ENCODE data around the gene PINLYP.

PINLYP gene

GRCh38 chr19:43628646-43629326, 53.2 kb downstream of the PINLYP start:
- TF ChIP-seq TSHZ2 (CRISPR knock-in tag; IDR thresholded peaks at IDR 0.05) (no peak), ZNF8 (CRISPR knock-in tag; IDR thresholded peaks at IDR 0.05) (no peak), ZC3H10 (CRISPR knock-in tag; IDR thresholded peaks at IDR 0.05) (no peak), TOX (CRISPR knock-in tag; IDR thresholded peaks at IDR 0.05; ENCODE audit: borderline replicate concordance) (no peak), BACH2 (CRISPR knock-in tag; IDR thresholded peaks at IDR 0.05; ENCODE audit: borderline replicate concordance) (no peak), ISL1 (CRISPR knock-in tag; IDR thresholded peaks at IDR 0.05) (no peak), ARNTL (CRISPR knock-in tag; IDR thresholded peaks at IDR 0.05; ENCODE audit: borderline replicate concordance, low read depth) (no peak), ZNF70 (CRISPR knock-in tag; IDR thresholded peaks at IDR 0.05) (no peak), SNAI2 (CRISPR knock-in tag; IDR thresholded peaks at IDR 0.05) (no peak), ZFP30 (CRISPR knock-in tag; IDR thresholded peaks at IDR 0.05) (no peak), ZFP3 (CRISPR knock-in tag; IDR thresholded peaks at IDR 0.05) (no peak), CSDC2 (CRISPR knock-in tag; IDR thresholded peaks at IDR 0.05) (no peak), POU6F1 (CRISPR knock-in tag; IDR thresholded peaks at IDR 0.05; ENCODE audit: borderline replicate concordance, low read depth) (no peak), ZNF565 (CRISPR knock-in tag; conservative IDR thresholded peaks at IDR 0.05; ENCODE audit: low read depth) (no peak), GLIS3 (CRISPR knock-in tag; IDR thresholded peaks at IDR 0.05) (no peak), PPARA (CRISPR knock-in tag; IDR thresholded peaks at IDR 0.05; ENCODE audit: borderline replicate concordance) (no peak), OSR1 (CRISPR knock-in tag; IDR thresholded peaks at IDR 0.05) (no peak)
- TF ChIP-seq, protein P1, sequence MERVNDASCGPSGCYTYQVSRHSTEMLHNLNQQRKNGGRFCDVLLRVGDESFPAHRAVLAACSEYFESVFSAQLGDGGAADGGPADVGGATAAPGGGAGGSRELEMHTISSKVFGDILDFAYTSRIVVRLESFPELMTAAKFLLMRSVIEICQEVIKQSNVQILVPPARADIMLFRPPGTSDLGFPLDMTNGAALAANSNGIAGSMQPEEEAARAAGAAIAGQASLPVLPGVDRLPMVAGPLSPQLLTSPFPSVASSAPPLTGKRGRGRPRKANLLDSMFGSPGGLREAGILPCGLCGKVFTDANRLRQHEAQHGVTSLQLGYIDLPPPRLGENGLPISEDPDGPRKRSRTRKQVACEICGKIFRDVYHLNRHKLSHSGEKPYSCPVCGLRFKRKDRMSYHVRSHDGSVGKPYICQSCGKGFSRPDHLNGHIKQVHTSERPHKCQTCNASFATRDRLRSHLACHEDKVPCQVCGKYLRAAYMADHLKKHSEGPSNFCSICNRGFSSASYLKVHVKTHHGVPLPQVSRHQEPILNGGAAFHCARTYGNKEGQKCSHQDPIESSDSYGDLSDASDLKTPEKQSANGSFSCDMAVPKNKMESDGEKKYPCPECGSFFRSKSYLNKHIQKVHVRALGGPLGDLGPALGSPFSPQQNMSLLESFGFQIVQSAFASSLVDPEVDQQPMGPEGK (CRISPR knock-in tag; IDR thresholded peaks at IDR 0.05; ENCODE audit: borderline replicate concordance) = no peak
- TF ChIP-seq, protein P2, sequence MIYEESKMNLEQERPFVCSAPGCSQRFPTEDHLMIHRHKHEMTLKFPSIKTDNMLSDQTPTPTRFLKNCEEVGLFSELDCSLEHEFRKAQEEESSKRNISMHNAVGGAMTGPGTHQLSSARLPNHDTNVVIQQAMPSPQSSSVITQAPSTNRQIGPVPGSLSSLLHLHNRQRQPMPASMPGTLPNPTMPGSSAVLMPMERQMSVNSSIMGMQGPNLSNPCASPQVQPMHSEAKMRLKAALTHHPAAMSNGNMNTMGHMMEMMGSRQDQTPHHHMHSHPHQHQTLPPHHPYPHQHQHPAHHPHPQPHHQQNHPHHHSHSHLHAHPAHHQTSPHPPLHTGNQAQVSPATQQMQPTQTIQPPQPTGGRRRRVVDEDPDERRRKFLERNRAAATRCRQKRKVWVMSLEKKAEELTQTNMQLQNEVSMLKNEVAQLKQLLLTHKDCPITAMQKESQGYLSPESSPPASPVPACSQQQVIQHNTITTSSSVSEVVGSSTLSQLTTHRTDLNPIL (CRISPR knock-in tag; IDR thresholded peaks at IDR 0.05; ENCODE audit: low read depth) = no peak
- no peak for ATAC-seq

DNA sequence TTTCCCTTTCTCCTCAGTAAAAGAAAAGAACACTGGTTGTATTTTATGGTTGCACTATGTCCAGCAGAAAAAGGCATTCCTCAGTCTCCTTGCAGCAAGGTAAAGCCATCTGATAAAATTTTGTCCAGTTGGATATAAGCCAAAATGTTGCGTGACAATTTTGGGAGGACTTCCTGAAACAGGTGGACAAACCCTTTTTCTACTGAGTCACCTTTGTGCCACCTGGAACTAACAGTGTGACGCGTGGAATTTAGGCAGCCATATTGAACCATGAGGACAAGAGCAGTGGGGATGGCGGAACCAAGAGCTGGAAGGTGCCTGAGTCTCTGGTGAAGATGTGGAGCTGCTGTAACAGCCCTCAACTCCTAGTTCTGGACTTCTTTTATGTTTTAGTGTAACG, 55.9 kb downstream of the PINLYP start:
- no peak for TF ChIP-seq ZNF8 (CRISPR knock-in tag; IDR thresholded peaks at IDR 0.05)
- TF ChIP-seq ZFP3 (CRISPR knock-in tag; IDR thresholded peaks at IDR 0.05) = no peak
- no peak for TF ChIP-seq SNAI2 (CRISPR knock-in tag; IDR thresholded peaks at IDR 0.05)
- TF ChIP-seq, protein P3, sequence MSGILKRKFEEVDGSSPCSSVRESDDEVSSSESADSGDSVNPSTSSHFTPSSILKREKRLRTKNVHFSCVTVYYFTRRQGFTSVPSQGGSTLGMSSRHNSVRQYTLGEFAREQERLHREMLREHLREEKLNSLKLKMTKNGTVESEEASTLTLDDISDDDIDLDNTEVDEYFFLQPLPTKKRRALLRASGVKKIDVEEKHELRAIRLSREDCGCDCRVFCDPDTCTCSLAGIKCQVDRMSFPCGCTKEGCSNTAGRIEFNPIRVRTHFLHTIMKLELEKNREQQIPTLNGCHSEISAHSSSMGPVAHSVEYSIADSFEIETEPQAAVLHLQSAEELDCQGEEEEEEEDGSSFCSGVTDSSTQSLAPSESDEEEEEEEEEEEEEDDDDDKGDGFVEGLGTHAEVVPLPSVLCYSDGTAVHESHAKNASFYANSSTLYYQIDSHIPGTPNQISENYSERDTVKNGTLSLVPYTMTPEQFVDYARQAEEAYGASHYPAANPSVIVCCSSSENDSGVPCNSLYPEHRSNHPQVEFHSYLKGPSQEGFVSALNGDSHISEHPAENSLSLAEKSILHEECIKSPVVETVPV (CRISPR knock-in tag; IDR thresholded peaks at IDR 0.05) = no peak
- TF ChIP-seq ESRRG (CRISPR knock-in tag; IDR thresholded peaks at IDR 0.05) = no peak
- no peak for TF ChIP-seq ARNTL (CRISPR knock-in tag; IDR thresholded peaks at IDR 0.05; ENCODE audit: borderline replicate concordance, low read depth)
- TF ChIP-seq ZFP30 (CRISPR knock-in tag; IDR thresholded peaks at IDR 0.05) = no peak
- TF ChIP-seq ZNF70 (CRISPR knock-in tag; IDR thresholded peaks at IDR 0.05) = no peak
- TF ChIP-seq ZNF565 (CRISPR knock-in tag; conservative IDR thresholded peaks at IDR 0.05; ENCODE audit: low read depth) = no peak
- TF ChIP-seq, protein P1 (CRISPR knock-in tag; IDR thresholded peaks at IDR 0.05; ENCODE audit: borderline replicate concordance) = no peak
- TF ChIP-seq OSR1 (CRISPR knock-in tag; IDR thresholded peaks at IDR 0.05) = no peak
- TF ChIP-seq TCF4 (CRISPR knock-in tag; IDR thresholded peaks at IDR 0.05; ENCODE audit: borderline replicate concordance) = no peak
- no peak for TF ChIP-seq RARB (CRISPR knock-in tag; IDR thresholded peaks at IDR 0.05)
- no peak for TF ChIP-seq POU6F1 (CRISPR knock-in tag; IDR thresholded peaks at IDR 0.05; ENCODE audit: borderline replicate concordance, low read depth)
- no peak for TF ChIP-seq CSDC2 (CRISPR knock-in tag; IDR thresholded peaks at IDR 0.05)
- ATAC-seq = no peak
